Adrenal gland (tissue), 5 donors: Measurements from ENCODE around the gene COL15A1.

Source experiments
- CTCF ChIP-seq, 6 experiments: fragments of 450-650 bp in 4 of 6; fragments of 200-600 bp in 2 of 6; sonication (generic) in 1 of 6; IDR thresholded peaks; 1 replicate in 5 of 6; 2 replicates in 1 of 6; pipeline versions ENCODE4 v1.5.1 to v1.8.0; 2016 to 2021; ENCODE audit warnings: antibody characterized with exemption in 6 of 6, mild to moderate bottlenecking in 2 of 6, moderate library complexity in 1 of 6
- POLR2A ChIP-seq, 2 donors: fragments of 450-650 bp; IDR thresholded peaks; one replicate each; pipeline ENCODE4 v1.6.1; 2017; ENCODE audit warnings: antibody characterized with exemption in 2 of 2, mild to moderate bottlenecking in 2 of 2, moderate library complexity in 1 of 2
- donor health status: DM: no; HTN: no; CAD: no.

- TF ChIP-seq CTCF (IDR thresholded peaks at IDR 0.05): no peak
- no peak for TF ChIP-seq POLR2A (IDR thresholded peaks at IDR 0.05)
Observed at GRCh38 chr9:98940276-98940675, 3.4 kb upstream of the COL15A1 start.
